Sciatic nerve (tissue), 2 donors: Measurements from ENCODE around the gene CCDC185. TPM values are rescaled to one million over a fixed set of nuclear protein-coding genes. Genes with fewer than 3 reads are reported as not detected.
A peak's percentile ranks its signal among the peaks of the same experiment; 100 is the strongest.

Source experiments
- ATAC-seq: fragments of 200-7000 bp; cut with Tn5 transposase; one replicate; pipeline ENCODE4 v1.9.1; 2020; ENCODE audit warnings: mild to moderate bottlenecking, moderate library complexity
- DNase-seq: peaks from one replicate; pipeline ENCODE4 v3.0.0-alpha.2; 2020; ENCODE audit warnings: low spot score
- intact Hi-C: fragments of 100-400 bp; cut with DNase I; formaldehyde crosslinking; loops from one replicate; pipeline ENCODE4 v1.14.2; 2022
- total RNA-seq: library from RNA; stranded (reverse); fragmentation: NEBNext Ultra II Directional; extraction: Animal tissue kit (Norgen Biotek cat#: 25700); gene quantifications from one replicate; pipeline ENCODE4 v1.2.1, GENCODE V29; 2021
- donor health status: DM: no; HTN: no; CAD: no.
- donor health status: DM: no; HTN: no; CAD: no.

The CCDC185 gene
- not detected for total RNA-seq

DNA sequence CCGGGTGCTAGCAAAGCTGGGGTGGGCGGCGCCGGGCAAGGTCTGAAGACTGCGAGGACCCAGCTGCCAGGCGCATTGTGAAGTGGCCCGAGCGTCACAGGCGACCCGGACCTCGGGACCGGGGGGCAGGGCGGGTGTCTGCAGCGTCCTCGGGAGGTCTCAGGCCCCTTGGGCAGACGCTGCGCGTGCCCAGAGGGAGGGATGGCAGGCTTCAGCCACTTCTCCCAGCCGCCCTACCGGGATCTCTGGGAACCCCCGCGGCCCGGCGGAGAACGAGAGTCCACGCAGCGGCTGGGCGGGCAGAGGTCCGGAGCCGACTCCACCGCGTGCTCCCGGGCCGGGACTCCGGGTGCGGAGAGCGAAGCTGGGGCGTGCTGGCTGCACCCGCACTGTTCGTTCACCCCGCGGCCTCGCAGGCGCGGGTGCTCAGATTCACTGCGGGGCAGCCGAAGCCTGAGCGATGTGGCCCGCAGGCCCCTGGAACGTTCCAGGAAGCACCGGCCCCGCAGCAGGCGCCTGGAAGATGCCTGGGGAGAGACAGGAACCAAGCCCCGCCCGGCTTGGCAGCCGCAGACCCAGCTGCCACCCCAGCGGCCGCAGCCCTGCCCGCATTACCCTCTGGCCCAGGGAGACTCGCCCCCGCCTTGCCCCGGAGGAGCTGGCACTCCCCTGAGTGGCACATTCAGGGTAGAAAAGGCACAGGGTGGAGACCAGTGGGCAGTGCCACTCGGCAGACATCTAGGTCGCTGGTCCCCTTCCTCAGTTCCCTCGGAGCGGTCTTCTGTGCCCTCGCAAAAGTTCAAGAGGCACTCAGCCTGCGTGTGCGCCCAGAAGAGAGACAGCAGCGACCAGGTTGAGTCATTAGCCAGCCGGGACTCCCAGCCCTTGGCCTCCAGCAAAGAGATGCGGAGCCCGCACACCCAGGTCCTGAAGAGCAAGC, at the start of gene CCDC185:
Gene CCDC185 (plus strand): TSS at position 141 of the 940 bp plus-strand sequence. CDS start 61 bp downstream, at position 202.
- ATAC-seq (no peak), DNase-seq (no peak)
- intact Hi-C loops = no loop called here

GRCh38 chr1:223343692-223344091, 49.5 kb upstream of the CCDC185 start:
- no peak for ATAC-seq
- DNase-seq = no peak
- intact Hi-C loops = no loop called here

DNA sequence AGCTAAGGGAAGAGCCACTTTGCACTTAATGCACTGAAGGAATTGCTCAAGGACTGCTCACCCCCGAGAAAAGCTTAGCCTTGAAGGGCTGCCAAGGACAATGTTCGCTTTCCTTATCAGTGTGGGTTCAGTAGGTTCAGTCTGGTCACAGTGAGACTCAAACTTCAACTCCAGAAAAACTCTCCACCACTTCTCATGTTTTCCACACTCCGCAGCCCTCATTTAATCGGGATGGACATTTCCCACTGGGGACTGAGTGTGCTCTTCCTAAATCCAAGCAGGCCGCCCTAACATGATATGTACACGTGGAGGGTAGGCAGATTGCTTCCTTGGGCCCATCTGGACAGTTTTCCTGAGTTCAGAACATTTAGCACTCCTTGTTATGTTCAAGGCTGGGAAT, 48.7 kb upstream of the CCDC185 start:
- intact Hi-C loops = no loop called here
- DNase-seq (no peak), ATAC-seq (peak; percentile 65)

DNA sequence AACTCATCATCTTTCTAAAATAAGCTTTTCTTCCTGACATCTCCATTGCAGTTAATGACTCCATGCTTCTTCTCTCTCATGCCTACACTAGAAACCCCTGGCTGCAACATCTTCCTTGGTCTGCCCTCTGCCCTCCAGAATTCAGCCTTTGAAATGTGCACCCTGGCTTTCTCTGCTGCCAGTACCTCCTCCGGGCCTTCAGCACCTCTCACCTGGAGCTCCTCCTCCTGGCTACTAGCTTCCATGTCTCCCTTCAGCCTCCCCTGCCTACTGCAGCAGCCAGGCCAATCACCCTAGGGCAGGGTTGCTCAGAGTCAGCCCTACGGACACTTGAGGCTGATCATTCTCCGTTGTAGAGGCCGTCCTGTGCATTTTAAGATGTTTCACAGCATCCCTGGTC, 47.5 kb upstream of the CCDC185 start:
- DNase-seq (no peak), ATAC-seq (no peak)
- intact Hi-C loops = no loop called here

GRCh38 chr1:223346311-223346710, 46.9 kb upstream of the CCDC185 start:
- ATAC-seq (no peak), DNase-seq (no peak)
- intact Hi-C loops = no loop called here

GRCh38 chr1:223347583-223347982, 45.6 kb upstream of the CCDC185 start:
- intact Hi-C loops = no loop called here
- DNase-seq (no peak), ATAC-seq (no peak)

DNA sequence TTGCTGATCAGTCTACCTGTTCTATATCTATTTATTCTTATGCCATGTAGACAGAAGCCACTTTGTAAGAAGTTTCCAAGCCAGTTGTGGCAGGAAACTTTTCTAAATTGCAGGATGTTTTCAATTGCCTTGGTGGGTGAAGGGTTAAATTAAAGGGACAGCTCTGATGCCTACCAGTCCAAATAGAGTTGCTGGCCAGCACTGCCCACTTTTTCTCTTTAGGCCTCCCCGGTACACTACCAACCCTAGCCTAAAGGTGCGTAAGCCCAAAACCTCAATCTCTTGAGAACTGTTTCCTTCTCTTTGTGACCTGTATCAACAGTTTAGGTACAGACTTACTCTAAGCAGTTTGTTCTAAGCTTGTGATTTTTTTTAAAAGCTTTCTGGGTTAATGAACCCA, 44.8 kb upstream of the CCDC185 start:
- no peak for ATAC-seq
- intact Hi-C loops = no loop called here
- no peak for DNase-seq

GRCh38 chr1:223349241-223349640, 44.0 kb upstream of the CCDC185 start:
- DNase-seq = no peak
- intact Hi-C loops = no loop called here
- no peak for ATAC-seq

DNA sequence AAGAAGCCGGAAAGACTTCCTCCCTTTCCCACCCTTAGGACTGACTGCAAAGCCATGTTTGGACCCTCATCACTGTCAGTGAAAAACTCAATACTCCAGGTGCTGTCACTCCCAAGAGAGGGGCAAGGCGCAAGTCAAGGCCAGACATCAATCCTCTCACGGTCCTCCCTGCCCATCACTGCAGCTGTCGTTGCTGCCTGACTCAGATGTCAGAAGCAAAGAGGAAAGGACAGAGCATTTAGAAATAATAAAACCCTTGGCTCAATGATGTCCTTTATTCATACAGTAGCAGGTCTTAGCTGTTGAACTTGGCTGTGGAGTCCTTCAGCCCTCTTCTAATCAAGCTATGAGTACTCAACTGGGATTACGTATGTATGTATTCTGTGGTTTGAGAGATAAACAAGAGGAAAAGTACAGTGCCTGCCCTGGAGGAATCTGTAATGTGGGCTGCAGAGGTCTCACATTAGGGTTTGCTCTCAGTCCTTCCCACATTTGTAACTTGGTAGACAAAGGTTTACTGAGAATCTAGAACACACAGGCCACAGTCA, 42.8 kb upstream of the CCDC185 start:
- no peak for DNase-seq
- no peak for ATAC-seq
- intact Hi-C loops = no loop called here

- ATAC-seq = no peak
- intact Hi-C loops = loop anchor here (1.0 kb wide), 1 partner anchor 11 kb away; the partner anchor contains the start of gene SUSD4
- no peak for DNase-seq
These were observed 40.3 kb upstream of the CCDC185 start for GRCh38 chr1:223352944-223353343.

DNA sequence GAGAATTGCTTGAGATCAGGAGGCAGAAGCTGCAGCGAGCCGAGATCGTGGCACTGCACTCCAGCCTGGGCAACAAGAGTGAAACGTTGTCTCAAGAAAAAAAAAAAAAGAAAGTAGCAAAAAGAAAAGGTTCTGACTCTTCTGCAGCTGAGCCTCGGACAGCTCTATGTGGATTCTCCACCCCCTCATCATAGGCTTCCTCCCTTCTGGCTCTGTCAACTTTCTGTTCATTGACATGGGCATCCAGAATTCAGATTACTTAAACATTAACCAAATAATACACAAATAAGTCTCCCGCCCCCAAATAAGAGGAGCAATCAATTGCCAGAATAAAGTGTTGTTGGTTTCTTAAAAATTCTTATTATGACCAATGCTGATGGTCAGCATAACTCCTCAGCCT, 39.3 kb upstream of the CCDC185 start:
- intact Hi-C loops = no loop called here
- DNase-seq (no peak), ATAC-seq (no peak)

- ATAC-seq = no peak
- DNase-seq = no peak
These were observed 37.5 kb upstream of the CCDC185 start for GRCh38 chr1:223355699-223356098.

DNA sequence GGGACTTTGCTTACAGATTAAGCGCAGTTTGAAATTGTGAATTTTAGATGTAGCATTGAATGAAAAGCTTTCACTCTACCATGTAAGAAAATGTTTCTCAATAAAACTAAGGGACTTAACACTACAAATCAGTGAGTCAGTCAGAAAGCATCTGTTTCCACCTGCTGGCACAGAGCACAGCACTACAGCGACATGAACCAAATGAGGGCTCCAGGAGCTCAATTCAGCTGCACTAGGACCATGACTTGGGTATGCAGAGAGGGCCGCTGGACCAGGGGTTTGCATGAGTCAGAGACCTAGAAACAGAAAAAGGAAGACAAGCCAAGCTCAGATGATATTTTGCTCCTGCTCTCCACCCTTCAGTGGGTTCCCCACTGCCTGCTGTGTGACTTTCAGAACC, 34.4 kb upstream of the CCDC185 start:
- intact Hi-C loops = no loop called here
- ATAC-seq (no peak), DNase-seq (no peak)

More at GRCh38 chr1:223355699-223356098, 37.5 kb upstream of the CCDC185 start:
- intact Hi-C loops = no loop called here

- peak; percentile 82 for ATAC-seq
- intact Hi-C loops = no loop called here
- DNase-seq = no peak
These were observed 30.0 kb upstream of the CCDC185 start for GRCh38 chr1:223363057-223363855.

GRCh38 chr1:223363856-223364684, 29.1 kb upstream of the CCDC185 start, which contains the start of gene SUSD4:
Gene SUSD4 (minus strand): TSS chr1:223364176. CDS start chr1:223363425, 751 bp downstream.
- intact Hi-C loops = loop anchor here (1.0 kb wide), 1 partner anchor 12 kb away; no protein-coding TSS in a partner anchor
- peak; percentile 65 for ATAC-seq
- DNase-seq = no peak

DNA sequence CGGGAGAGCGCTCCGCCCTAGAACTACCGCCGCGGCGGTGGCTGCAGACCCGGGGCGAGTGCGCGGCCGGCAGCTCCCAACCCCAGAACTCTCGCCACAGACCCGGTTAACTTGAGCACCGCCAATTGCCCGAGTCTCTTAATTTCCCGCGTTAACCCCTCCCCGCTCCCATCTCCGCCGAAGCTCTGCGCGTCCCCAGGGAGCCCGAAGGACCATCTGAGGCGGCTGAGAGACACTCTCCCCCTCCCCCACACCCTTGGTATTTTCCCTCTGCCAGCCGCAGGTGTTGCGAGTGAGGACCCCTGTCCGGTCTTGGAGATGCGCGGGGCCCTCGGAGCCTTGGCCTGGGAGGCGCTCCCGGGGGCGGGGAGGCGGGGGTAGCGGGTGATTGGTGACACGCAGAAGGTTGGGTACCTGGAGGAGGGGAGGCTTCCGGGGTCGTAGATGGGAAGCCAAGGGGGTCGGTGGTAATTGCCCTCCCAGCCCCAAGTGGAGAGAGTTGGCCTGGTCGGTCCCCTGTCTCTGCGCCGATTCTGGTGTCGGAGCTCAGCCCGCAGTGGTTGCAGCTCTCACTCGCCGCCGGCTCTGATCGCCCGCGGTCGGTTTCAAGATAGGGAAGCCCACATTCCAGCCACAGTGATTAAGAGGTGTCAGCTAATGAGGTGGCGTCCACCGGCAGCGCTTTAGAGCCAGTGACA, 28.4 kb upstream of the CCDC185 start:
- intact Hi-C loops = loop anchor here (1.0 kb wide), 1 partner anchor 13 kb away; no protein-coding TSS in a partner anchor
- ATAC-seq = no peak

DNA sequence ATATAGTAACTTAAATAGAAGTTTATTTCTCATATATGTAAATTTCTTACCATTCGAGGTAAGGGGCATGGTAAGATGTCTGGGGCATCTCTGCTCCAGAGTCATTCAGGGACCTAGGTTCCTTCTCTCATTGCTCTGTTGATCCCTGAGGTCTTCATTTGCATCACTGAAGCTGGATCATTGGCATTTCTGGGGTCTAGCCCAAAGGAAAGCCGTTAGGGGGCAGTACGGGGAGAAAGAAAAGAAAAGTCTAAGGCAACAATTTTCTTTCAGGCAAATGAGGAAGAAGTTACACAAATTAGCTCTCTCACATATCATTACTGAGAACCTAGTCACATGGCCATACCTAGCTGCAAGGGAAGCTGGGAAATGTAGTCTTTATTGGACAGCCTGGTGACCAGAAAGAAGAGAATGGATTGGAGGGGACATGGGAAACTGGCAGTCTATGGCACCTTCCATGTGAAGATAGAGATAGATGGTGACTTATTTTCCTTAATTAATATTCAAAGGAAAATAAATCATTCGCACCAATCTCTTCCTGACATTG, 19.1 kb upstream of the CCDC185 start:
- intact Hi-C loops = no loop called here
- DNase-seq (no peak), ATAC-seq (no peak)

More for the DNA sequence above, 28.4 kb upstream of the CCDC185 start:
- no peak for DNase-seq

DNA sequence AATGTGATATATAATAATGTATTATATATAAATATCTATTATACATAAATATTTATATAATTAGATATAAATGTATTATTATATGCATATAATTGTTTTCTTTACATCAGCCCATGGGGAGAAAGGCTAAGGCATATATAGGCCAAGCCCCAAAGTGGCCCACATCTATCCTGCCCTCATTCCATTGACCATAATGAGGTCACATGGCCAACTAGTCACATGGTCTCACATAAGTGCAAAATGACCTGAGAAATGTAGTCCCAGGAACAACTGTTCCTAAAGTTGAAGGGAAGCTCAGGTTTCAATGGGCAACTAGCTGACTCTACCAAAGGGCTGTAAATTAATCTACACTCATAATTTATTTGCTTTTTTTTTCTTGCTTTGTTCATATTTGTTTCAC, 14.5 kb upstream of the CCDC185 start:
- intact Hi-C loops = no loop called here
- DNase-seq (no peak), ATAC-seq (no peak)
